ENCODE measurements around the gene APLF.

- TF ChIP-seq CTCF (IDR thresholded peaks at IDR 0.05; ENCODE audit: insufficient read depth, low read length, poor library complexity, severe bottlenecking) = no peak
- TF ChIP-seq EZH2phosphoT487 (conservative IDR thresholded peaks at IDR 0.05; ENCODE audit: low read length) = no peak
Measured at GRCh38 chr2:68562934-68563333, 95.5 kb downstream of the APLF start.
